ENCODE measurements around the gene TERT.

Gene TERT

DNA sequence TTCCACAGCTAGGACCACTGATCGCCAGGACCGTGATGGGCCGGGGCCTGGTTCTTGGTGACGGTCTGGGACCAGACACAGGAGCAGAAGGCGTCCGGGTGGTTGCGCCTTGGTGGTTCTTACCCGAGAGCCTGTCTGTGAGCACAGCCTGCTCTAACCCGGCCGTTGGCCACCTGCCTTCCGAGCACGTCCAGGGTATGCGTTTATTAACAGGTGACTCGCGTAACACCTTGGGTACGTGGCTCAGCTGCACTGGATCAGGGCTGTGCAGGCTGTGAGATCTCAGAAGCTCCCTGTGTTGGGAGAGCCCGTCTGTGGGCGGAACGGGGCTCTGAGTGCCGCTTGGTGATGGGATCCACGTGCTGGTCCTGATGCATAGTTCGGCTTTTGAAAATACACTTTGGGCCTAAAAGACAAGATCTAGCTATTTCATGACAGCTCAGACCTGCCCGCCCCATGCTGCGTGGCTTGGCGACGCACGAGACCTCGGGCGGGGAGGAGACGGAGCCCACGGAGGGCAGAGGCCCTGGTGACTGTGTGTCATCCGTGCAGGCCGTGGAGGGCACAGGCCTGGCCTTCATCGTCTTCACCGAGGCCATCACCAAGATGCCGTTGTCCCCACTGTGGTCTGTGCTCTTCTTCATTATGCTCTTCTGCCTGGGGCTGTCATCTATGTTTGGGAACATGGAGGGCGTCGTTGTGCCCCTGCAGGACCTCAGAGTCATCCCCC, 76.4 kb downstream of the TERT start:
- no peak for DNase-seq

DNA sequence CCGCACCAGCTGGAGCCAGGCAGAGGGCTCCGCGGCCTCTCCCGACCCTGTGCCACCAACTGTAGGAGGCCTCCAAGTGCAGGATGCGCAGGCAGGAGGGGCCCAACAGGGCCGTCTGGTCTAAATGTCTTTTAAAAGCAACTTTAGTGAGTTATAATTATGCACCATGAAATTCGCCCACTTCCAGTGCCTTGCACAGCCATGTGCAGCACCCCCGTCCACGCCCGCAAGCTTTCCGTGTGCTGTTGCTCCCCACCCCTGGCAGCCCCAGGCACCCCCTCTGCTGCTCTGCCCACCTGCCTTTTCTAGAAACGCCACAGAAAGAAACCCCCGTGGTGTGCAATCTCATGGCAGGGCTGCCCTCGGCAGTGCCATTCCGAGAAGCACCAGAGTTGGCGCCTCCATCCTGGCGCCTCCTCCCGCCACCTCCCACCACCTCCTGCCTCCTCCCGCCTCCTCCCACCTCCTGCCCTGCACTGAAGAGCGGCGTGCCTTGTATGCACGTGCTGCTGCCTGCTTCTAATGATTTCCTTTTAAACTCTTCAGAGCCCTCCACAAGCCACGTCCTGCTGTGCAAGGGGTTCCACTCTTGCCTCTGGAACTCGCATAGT, 77.2 kb downstream of the TERT start:
- DNase-seq: no peak

DNA sequence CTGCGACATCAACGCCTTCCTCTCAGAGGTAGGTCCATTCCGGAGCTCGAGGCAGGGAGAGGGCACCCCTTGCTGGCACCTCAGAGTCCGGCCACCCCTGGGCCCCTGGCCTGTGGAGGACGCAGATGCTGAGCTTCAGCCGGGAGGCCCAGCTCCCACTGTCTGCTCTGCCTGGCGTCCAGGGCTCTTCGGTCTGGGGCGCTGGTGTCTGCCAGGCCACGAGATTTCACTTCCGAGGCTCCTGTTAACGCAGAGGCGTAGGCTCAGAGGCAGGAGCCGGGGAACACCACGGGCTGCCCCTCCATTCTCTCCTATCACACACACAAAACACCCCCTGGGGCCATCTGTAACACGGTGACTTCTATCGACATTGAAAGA, 78.0 kb downstream of the TERT start:
- DNase-seq: no peak

DNA sequence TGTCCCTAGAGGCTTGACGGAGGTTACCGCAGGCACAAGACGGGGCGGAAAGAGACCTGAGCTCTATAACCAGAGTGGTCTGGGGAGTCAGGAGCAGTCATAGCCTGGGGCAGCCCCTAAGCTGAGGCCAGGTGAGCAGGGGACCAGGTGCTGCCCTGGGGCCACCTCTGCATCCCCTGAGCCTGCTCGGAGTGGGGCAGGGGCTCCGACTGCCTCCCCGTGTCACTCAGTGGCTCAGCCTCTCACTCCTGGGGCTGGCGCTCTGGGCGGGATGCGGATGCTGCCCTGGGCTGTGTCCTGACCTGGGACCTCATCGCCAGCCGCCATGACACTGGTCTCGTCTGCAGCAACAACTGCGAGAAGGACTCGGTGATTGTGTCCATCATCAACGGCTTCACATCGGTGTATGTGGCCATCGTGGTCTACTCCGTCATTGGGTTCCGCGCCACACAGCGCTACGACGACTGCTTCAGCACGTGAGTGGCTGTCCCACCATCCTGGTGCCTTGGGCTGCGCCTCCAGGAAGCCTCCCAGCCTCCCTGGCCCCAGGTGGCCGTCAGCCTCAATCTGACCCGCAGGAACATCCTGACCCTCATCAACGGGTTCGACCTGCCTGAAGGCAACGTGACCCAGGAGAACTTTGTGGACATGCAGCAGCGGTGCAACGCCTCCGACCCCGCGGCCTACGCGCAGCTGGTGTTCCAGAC, 78.5 kb downstream of the TERT start:
- DNase-seq: no peak

DNA sequence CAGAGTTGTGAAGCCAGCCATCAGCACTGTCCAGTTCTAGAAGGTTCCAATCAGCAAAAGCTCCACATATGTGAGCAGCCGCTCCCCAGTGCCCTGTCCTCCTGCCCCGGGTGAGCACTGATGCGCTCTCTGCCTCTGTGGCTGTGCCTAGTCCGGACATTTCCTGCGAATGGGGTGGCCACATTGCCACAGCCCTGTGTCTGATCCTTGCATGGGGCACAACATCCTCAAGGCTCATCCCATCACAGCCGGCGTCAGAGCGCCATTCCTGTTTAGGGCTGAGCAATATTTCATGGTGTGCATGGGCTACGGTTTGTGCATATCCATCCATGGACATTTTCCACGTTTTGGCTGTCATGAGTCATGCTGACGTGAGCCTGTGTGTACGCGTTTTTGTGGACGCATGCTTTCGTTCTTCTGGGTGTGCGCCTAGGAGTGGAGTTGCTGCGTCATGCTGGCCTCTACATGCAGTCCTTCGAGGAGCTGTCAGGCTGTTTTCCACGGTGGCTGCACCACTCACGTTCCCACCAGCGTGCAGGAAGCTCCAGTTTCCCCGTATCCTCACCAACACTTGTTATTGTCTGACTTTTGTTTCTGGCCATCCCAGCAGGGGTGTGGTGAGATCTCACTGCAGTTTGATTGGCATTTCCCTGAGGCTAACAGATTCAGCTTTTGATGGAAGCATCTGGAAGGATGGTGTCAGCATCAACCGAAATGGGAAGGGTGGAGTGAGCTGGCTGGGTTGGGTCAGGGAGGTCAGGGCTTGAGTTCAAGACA, 79.4 kb downstream of the TERT start:
- DNase-seq: no peak

DNA sequence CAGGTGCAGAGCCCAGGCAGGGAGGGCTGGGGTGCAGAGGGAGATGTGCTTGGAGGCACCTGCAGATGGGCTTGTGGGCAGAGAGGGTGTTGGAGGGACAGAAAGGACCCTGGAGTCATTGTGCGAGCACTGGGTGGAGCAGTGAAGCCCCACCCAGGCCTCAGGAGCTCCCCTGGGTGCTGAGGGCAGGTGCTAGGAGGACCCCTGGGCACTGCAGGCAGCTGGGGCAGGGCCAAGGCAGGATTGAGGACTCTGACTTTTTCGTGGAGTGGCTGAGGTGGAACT, 80.0 kb downstream of the TERT start:
- DNase-seq: no peak

DNA sequence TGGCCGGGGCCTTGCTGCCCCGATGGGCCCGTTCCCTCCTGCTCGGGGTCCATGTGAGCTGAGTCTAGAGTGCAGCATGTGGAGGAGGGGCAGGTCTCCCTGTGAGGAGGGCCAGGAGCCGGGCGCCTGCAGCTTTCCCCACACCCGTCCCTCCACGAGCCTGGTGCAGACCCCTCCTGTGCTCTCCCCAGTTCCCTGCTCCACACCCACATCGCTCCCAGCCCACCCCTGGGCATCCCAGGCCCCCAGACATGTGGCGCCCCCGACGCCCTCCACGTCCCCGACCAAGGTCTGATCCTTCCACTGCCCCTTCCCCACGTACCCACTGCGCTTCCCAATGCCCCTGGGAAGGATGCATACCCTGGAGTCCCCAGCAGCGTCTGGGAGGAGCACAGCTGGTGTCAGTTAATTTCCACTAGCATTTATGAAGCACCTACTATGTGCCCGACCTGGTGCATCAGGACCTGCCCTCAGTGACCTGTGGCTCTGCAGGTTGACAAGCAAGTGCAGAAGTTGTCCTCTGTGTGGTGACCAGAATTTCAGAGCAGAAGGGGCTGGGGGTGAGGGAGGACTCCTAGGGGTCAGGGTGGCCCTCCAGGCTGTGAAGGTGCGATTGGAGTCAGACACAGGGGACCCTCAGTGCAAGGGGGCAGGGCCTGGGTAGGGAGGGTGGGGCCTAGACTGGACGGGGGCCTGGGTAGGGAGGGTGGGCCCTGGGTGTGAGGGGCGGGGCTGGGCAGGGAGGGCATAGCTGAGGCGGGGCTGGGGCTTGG, 80.5 kb downstream of the TERT start:
- DNase-seq: no peak

DNA sequence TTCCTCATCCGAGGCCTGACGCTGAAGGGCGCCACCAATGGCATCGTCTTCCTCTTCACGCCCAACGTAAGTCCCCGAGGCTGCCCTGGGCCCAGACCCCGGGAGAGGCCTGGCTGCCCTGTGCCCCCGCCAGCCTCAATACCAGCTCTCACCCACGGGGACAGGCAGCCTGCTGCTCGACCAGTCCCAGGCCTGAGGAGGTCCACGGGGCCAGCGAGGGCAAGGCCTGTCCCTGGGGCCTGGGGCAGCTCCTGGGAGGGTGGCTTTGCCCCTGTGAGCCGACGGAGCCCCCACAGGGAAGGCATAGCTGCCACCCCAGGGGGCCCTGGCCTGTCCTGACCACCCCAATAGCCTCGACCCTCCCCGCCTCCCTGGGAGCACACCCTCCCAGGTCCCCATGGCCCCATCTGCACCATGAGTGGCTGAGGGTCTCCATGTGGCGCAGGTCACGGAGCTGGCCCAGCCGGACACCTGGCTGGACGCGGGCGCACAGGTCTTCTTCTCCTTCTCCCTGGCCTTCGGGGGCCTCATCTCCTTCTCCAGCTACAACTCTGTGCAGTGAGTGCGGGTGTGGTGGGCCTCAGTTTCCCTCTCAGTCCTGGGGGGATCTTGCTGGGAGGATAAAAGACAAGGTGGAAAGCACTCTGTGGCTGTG, 81.2 kb downstream of the TERT start:
- DNase-seq: no peak

DNA sequence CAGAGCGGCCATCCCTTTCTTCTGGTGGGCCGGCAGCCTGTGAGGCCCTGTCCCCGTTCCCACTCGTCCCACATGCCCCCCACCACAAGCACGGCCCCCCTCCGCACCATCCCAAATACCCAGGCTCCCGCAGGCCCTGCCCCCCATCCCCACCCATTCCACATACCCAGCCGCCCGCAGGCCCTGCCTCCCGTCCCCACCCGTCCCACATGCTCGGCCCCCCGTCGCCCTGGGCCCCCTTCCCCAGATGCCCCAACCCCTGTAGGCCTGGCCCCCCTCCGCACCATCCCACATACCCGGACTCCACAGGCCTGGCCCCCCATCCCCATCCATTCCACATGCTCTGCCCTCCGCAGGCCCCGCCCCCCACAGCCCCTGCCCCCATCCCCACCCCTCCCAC, 82.0 kb downstream of the TERT start:
- no peak for DNase-seq

DNA sequence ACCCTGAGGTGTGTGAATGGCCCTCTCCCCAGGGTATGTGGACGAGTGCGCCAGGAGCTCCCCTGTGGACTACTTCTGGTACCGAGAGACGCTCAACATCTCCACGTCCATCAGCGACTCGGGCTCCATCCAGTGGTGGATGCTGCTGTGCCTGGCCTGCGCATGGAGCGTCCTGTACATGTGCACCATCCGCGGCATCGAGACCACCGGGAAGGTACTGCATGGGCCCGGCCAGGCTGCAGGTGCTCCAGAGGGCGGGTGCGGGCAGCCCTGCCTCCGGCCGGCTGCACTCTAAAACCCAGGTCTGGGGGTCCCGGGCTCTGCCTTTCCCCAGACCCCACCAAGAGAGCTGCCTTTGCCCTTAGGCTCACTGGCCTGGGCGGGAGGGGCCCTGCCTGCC, 82.6 kb downstream of the TERT start:
- DNase-seq: no peak

DNA sequence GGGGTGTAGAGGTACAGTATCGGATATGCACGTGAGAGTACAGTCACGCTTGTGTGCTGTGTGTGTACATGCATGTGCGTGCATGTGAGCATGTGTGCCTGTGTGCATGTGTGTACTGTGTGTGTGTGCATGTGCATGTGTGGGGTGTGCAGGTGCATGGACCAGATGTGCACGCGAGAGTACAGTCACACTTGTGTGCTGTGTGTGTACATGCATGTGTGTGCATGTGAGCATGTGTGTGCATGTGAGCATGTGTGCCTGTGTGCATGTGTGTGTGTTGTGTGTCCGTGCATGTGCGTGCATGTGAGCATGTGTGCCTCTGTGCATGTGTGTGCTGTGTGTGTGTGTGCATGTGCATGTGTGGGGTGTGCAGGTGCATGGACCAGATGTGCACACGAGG, 83.2 kb downstream of the TERT start:
- no peak for DNase-seq

DNA sequence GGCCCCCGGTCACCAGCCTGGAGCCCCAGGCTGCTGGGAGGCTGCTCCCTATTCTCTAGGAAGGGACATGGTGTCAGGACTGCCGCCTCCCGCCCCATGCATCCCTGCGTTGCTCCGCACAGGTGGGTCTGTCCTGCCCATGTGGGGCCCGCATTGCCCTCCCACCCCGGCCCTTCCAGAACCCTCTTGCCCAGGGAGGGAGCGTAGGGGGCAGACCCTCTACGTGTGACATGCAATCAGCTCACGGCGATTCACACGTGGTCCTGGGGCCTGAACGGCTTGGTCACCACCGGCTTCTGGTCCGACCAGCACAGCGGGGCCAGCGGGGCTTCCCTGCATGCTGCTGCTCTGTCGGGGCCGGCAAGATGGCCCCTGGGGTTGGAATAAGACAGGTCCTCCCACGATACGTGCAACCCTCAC, 84.0 kb downstream of the TERT start:
- DNase-seq: no peak

DNA sequence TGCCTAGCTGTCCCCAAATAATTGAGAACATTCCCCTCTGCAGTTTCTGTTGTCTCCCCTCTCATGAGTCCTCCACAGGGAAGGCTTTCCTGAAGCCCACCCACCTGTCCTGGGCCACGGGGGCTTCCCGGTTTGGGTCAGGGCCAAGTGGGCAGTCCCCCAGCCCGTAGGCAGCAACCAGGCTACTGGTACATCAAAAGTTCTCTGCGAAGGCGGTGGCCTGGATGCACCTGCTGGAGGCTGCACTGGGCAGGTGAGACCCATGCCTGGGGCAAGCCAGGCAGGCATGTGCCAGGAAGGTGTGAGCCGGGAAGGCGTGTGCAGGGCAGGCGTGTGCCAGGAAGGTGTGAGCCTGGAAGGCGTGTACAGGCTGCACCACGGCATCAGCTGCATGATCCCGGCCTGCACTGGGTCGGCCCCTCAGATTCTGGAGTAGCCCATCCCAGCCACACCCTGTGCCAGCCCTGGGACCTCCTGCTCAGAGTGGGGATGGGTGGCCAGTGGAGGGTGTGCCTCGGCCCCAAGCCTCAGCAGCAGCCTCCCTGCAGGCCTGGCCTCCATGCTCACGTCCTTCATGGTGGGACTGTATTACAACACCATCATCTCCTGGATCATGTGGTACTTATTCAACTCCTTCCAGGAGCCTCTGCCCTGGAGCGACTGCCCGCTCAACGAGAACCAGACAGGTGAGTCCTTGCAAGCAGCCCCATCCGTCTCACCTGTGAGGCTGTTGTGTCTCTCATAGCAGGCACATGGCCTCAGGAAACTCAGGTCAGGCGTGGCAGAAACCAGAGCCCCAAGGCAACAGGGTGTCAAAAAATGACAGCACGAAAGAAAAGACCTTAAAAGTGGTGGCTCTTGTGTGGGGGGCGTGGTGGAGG, 84.7 kb downstream of the TERT start:
- DNase-seq: no peak

DNA sequence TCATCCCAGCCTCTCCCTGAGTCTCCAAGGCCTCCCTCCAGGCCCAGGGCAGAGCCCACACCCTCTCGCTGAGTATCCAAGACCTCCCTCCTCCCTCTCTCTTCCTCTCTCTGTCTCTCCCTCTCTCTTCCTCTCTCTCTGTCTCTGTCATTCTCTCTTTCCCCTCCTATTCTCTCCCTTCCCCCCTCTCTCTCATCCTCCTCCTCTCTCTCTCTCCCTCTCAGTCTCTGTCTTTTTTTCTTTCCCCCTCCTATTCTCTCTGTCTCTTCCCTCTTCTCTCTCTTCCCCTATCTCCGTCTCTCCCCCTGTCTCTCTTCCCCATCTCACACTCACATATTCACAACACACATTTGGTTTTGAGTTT, 85.4 kb downstream of the TERT start:
- DNase-seq: no peak

DNA sequence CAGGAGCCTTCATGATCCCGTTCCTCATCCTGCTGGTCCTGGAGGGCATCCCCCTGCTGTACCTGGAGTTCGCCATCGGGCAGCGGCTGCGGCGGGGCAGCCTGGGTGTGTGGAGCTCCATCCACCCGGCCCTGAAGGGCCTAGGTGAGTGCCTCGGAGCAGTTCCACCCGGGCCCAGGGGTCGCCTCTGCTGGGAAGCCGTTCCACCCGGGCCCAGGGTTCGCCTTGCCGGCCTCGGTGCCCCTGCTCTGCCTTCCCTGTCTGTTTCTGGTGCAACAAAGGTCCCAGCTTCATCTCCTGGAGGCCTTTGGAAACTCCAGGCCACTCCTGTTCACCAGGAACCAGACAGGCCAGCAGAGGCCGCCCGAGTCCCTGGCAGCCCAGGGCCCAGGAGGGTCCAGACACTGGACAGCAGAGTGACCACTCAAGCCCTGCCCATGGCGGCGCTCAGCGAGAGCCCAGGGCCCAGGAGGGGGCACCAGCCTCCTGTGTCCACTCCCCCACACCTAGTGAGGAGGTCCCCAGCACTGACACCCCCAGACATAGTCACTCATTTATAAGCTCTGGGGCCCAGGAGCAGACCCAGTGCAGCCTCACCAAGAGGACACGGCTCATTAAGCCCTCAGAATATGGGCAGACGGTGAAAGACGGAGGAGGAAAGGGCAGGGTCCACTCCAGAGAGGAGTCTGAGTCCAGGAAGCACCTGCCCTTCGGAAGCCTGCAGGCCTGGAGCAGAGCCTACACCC, 86.0 kb downstream of the TERT start:
- no peak for DNase-seq

DNA sequence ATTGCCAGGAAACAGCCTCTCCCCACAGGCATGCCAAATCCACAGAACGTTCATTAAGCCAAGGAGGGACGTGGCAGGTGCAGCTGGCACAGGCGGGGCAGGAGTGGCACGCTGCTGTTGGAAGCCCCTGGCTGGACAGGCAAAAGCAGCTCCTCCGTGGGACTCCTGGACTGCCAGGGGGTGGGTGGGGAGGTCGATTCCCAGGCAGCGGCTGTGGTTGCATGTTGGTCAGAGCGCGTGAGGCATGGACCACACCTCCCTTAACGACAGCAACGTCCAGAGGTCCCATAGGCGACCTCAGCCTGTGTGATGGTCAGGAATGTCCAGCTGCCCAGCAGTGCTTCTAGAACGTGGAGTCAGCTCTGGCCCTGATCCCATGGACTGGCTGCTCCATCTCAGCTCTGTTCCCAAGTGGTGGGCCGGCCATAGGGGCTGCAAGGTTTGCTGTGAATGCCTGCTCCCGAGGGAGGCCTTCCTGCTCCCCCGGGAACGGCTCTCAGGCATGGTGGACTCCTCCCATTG, 86.6 kb downstream of the TERT start:
- DNase-seq: no peak

DNA sequence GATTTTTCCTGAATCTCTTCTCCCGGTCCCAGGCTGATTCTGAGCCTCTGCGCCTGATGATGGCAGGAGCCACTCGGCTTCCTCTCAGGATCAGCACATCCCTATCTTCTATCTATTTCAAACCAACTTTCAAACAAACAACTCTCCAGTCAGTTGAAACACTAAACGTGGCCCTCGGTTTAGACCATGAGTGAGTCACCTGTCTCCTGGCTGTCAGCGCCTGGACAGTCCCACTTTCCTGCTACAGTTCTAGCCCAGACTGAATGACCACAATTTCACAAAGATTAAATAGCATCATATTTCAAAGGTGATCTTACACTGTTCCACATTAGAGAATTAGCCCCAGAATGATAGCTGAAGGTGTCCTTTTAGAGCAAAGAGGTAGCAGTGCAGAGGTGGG, 87.3 kb downstream of the TERT start:
- no peak for DNase-seq

DNA sequence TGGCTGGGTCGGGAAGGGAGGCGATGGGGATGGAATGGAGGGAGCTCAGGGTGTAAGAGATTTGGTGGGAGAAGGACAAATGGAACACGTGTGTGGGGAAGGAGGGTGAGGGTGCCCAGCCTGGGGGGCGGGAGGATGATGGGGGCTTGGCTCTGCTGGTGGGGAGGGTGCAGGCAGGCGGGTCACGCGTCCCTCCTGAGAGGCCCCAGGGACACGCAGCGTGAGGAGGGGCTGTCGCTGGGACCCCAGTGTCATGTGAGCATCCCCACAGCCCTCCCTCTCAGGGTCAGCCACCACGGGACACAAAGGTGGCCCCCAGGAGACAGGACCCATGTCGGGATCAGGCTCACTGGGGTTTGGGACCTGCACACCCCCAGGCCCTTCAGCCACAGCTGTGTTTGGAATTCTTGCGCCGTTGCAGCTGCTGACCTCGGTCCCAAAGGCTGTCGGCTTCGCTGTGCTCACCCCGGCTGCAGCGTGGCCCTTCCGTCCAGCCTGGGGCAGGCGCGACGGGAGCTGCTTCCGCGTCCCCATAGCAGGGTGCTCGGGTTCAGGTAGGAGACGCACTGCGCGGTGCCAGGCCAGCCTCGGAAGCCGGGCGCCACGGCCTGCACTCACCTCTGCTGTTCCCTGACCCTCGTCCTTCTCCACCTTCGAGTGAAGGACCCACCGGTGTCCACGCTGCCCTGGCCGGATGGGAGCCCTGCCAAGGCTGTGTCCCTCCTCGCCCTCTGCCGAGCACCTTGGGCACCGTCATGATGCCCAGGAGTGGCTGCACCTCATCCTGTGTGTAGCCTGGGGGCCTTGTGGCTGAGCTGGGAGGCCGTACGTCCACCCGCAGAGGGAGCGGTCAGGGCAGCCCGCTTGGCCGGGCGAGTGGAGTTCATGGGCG, 88.1 kb downstream of the TERT start:
- DNase-seq: no peak

Data from fibroblast of skin of abdomen (primary cell).